NCI-H748 (cell line): Measurements from ENCODE around the gene GOLGB1.
"Not testable (repeated sequence)": the region's sequence is repeated elsewhere in the genome, so short reads cannot be mapped to it uniquely, and the experiment has no call there.

Experiments
- DNase-seq: peaks from one replicate; lab custom pipeline; 2025; ENCODE audit not compliant: unreplicated experiment; lab: John Stamatoyannopoulos, UW

The GOLGB1 gene

GRCh38 chr3:121748680-121749275 is 763 bp downstream of the GOLGB1 start:
- peak; percentile 52 for DNase-seq

- DNase-seq: no peak
Measured at GRCh38 chr3:121747976-121748375, 1.6 kb downstream of the GOLGB1 start.

- not testable (repeated sequence) for DNase-seq
Measured at GRCh38 chr3:121743106-121743505, 6.4 kb downstream of the GOLGB1 start.

GRCh38 chr3:121740896-121741295 is 8.6 kb downstream of the GOLGB1 start:
- DNase-seq: no peak

- DNase-seq: no peak
Measured at GRCh38 chr3:121739902-121740301, 9.6 kb downstream of the GOLGB1 start.

- no peak for DNase-seq
Measured at GRCh38 chr3:121737644-121738043, 11.9 kb downstream of the GOLGB1 start.

GRCh38 chr3:121736112-121736511 is 13.4 kb downstream of the GOLGB1 start:
- no peak for DNase-seq

- no peak for DNase-seq
Measured at GRCh38 chr3:121735047-121735696, 14.4 kb downstream of the GOLGB1 start.

- DNase-seq: no peak
Measured at GRCh38 chr3:121730940-121731687, 18.4 kb downstream of the GOLGB1 start.

- DNase-seq: no peak
Measured at GRCh38 chr3:121724130-121724529, 25.4 kb downstream of the GOLGB1 start.

- no peak for DNase-seq
Measured at GRCh38 chr3:121723485-121723884, 26.1 kb downstream of the GOLGB1 start.

- no peak for DNase-seq
Measured at GRCh38 chr3:121722411-121722810, 27.1 kb downstream of the GOLGB1 start.

GRCh38 chr3:121720163-121720562 is 29.4 kb downstream of the GOLGB1 start:
- no peak for DNase-seq

- DNase-seq: no peak
Measured at GRCh38 chr3:121719423-121719822, 30.1 kb downstream of the GOLGB1 start.

- no peak for DNase-seq
Measured at GRCh38 chr3:121718205-121718846, 31.2 kb downstream of the GOLGB1 start.

GRCh38 chr3:121710347-121710746 is 39.2 kb downstream of the GOLGB1 start:
- DNase-seq: no peak

- no peak for DNase-seq
Measured at GRCh38 chr3:121707531-121708273, 41.8 kb downstream of the GOLGB1 start.

- DNase-seq: no peak
Measured at GRCh38 chr3:121705541-121705940, 44.0 kb downstream of the GOLGB1 start.

- DNase-seq: no peak
Measured at GRCh38 chr3:121703973-121704372, 45.6 kb downstream of the GOLGB1 start.

GRCh38 chr3:121698901-121699300 is 50.6 kb downstream of the GOLGB1 start:
- no peak for DNase-seq

- no peak for DNase-seq
Measured at GRCh38 chr3:121698476-121698875, 51.1 kb downstream of the GOLGB1 start.
